H9 (cell line): ENCODE data around the gene PTPRR. TPM values are rescaled to one million over a fixed set of nuclear protein-coding genes. Genes with fewer than 3 reads are reported as not detected.

ENCODE experiments used
- DNase-seq: peaks from one replicate; pipeline ENCODE4 v3.0.0-alpha.2; 2017
- H2AFZ ChIP-seq: one replicate; pipeline ENCODE4 v1.6.1; 2013; ENCODE audit warnings: mild to moderate bottlenecking, low read length, control low read depth, moderate library complexity
- H2AK5ac ChIP-seq: 2 replicates; pipeline ENCODE4 v1.6.1; 2013; ENCODE audit warnings: low read length, control low read depth, mixed read lengths; ENCODE audit not compliant: insufficient read length
- H2BK120ac ChIP-seq: one replicate; pipeline ENCODE4 v1.6.1; 2013; ENCODE audit warnings: low read depth, mild to moderate bottlenecking, low read length, control low read depth, inconsistent platforms; ENCODE audit not compliant: poor library complexity, severe bottlenecking
- H2BK12ac ChIP-seq: 2 replicates; pipeline ENCODE4 v1.6.1; 2013; ENCODE audit warnings: low read length, control low read depth, mixed read lengths, low read depth; ENCODE audit not compliant: insufficient read length
- H2BK15ac ChIP-seq: 2 replicates; pipeline ENCODE4 v1.6.1; 2013; ENCODE audit warnings: low read depth, low read length, control low read depth
- H2BK20ac ChIP-seq: one replicate; pipeline ENCODE4 v1.6.1; 2013; ENCODE audit warnings: low read depth, mild to moderate bottlenecking, low read length, control low read depth, inconsistent platforms; ENCODE audit not compliant: poor library complexity, severe bottlenecking
- H2BK5ac ChIP-seq: 2 replicates; pipeline ENCODE4 v1.6.1; 2013; ENCODE audit warnings: low read length, control low read depth, mixed read lengths; ENCODE audit not compliant: insufficient read length
- H3K14ac ChIP-seq: 2 replicates; pipeline ENCODE4 v1.6.1; 2013; ENCODE audit warnings: low read length, control low read depth; ENCODE audit not compliant: insufficient read depth
- H3K18ac ChIP-seq: 2 replicates; pipeline ENCODE4 v1.6.1; 2013; ENCODE audit warnings: low read depth, mild to moderate bottlenecking, mixed read lengths, low read length, control low read depth; ENCODE audit not compliant: insufficient read length
- H3K23ac ChIP-seq: 2 replicates; pipeline ENCODE4 v1.6.1; 2013; ENCODE audit warnings: low read length, control low read depth, mixed read lengths, low read depth; ENCODE audit not compliant: insufficient read length
- H3K23me2 ChIP-seq: 2 replicates; pipeline ENCODE4 v1.6.1; 2013; ENCODE audit warnings: low read depth, mild to moderate bottlenecking, mixed read lengths, low read length, control low read depth; ENCODE audit not compliant: insufficient read length, poor library complexity, severe bottlenecking
- H3K27ac ChIP-seq: 2 replicates; pipeline ENCODE4 v1.5.1; 2013; ENCODE audit warnings: low read length, control low read depth, mixed read lengths, low read depth; ENCODE audit not compliant: insufficient read length
- H3K27me3 ChIP-seq: 2 replicates; pipeline ENCODE4 v1.6.1; 2013; ENCODE audit warnings: low read length, control low read depth, inconsistent platforms; ENCODE audit not compliant: insufficient read depth
- H3K4ac ChIP-seq: 2 replicates; pipeline ENCODE4 v1.6.1; 2013; ENCODE audit warnings: low read depth, mild to moderate bottlenecking, control low read depth, inconsistent platforms, low read length, moderate library complexity
- H3K4me1 ChIP-seq: 2 replicates; pipeline ENCODE4 v1.6.1; 2013; ENCODE audit warnings: low read length, control low read depth, inconsistent platforms; ENCODE audit not compliant: insufficient read depth
- H3K4me2 ChIP-seq: 2 replicates; pipeline ENCODE4 v1.6.1; 2013; ENCODE audit warnings: low read length, control low read depth, mixed read lengths; ENCODE audit not compliant: insufficient read length, insufficient read depth
- H3K56ac ChIP-seq: 2 replicates; pipeline ENCODE4 v1.6.1; 2013; ENCODE audit warnings: low read depth, mild to moderate bottlenecking, mixed read lengths, low read length, control low read depth; ENCODE audit not compliant: insufficient read length
- H3K79me1 ChIP-seq: 2 replicates; pipeline ENCODE4 v1.6.1; 2013; ENCODE audit warnings: low read depth, mild to moderate bottlenecking, moderate library complexity, low read length, control low read depth, inconsistent platforms; ENCODE audit not compliant: insufficient read depth, poor library complexity, severe bottlenecking
- H3K79me2 ChIP-seq: 2 replicates; pipeline ENCODE4 v1.6.1; 2013; ENCODE audit warnings: low read length, control low read depth, inconsistent platforms; ENCODE audit not compliant: insufficient read depth
- H3K9ac ChIP-seq: 2 replicates; pipeline ENCODE4 v1.6.1; 2013; ENCODE audit warnings: low read length, control low read depth, mixed read lengths; ENCODE audit not compliant: insufficient read length; ENCODE audit errors: extremely low read depth
- H3K9me3 ChIP-seq: one replicate; pipeline ENCODE4 v1.6.1; 2013; ENCODE audit warnings: low read depth, low read length, inconsistent platforms; ENCODE audit not compliant: control insufficient read depth
- H3T11ph ChIP-seq: one replicate; pipeline ENCODE4 v1.6.1; 2013; ENCODE audit warnings: mild to moderate bottlenecking, low read length, control low read depth, inconsistent platforms
- H4K20me1 ChIP-seq: one replicate; pipeline ENCODE4 v1.6.1; 2013; ENCODE audit not compliant: control insufficient read depth, insufficient read length, insufficient read depth
- H4K5ac ChIP-seq: 2 replicates; pipeline ENCODE4 v1.6.1; 2013; ENCODE audit warnings: low read depth, mild to moderate bottlenecking, mixed read lengths, low read length, control low read depth; ENCODE audit not compliant: insufficient read length
- H4K8ac ChIP-seq: replicated peaks from 2 replicates; pipeline ENCODE4 v1.6.1; 2013; ENCODE audit warnings: low read length, control low read depth, mixed read lengths, low read depth; ENCODE audit not compliant: insufficient read length
- H4K91ac ChIP-seq: 2 replicates; pipeline ENCODE4 v1.6.1; 2013; ENCODE audit warnings: low read depth, mild to moderate bottlenecking, moderate library complexity, mixed read lengths, low read length, control low read depth; ENCODE audit not compliant: insufficient read length
- H3K27ac Mint-ChIP-seq, 3 experiments: 2 replicates in 2 of 3; 3 replicates in 1 of 3; pipeline ENCODE4 v1.8.0; 2020 to 2021; ENCODE audit warnings: mixed read lengths in 3 of 3, mild to moderate bottlenecking in 1 of 3, moderate library complexity in 1 of 3
- H3K27me3 Mint-ChIP-seq: 2 replicates; pipeline ENCODE4 v1.8.0; 2021; ENCODE audit warnings: low read depth, mild to moderate bottlenecking, moderate library complexity, mixed read lengths
- H3K36me3 Mint-ChIP-seq, 3 experiments: 2 replicates in 2 of 3; 3 replicates in 1 of 3; pipeline ENCODE4 v1.8.0; 2020 to 2021; ENCODE audit warnings: low read depth in 3 of 3, mixed read lengths in 3 of 3; ENCODE audit not compliant: insufficient read depth in 1 of 3
- H3K4me1 Mint-ChIP-seq, 2 experiments: 2 replicates each; pipeline ENCODE4 v1.8.0; 2020; ENCODE audit warnings: mixed read lengths in 2 of 2
- H3K4me3 Mint-ChIP-seq, 2 experiments: 2 replicates in 1 of 2; 3 replicates in 1 of 2; pipeline ENCODE4 v1.8.0; 2020 to 2021; ENCODE audit warnings: mild to moderate bottlenecking in 2 of 2, mixed read lengths in 2 of 2, moderate library complexity in 1 of 2
- H3K9me3 Mint-ChIP-seq, 2 experiments: 2 replicates in 1 of 2; 3 replicates in 1 of 2; pipeline ENCODE4 v1.8.0; 2020; ENCODE audit warnings: mild to moderate bottlenecking in 2 of 2, mixed read lengths in 2 of 2, moderate library complexity in 1 of 2
- WGBS: extraction: QIAGEN DNeasy Blood & Tissue Kit; methylation state at CpG from one replicate; pipeline ENCODE4 v1.1.7; 2013; ENCODE audit warnings: missing lambda C conversion rate, low lambda C conversion rate, mixed read lengths; ENCODE audit not compliant: insufficient read length; ENCODE audit errors: extremely low coverage; 5-methylcytosine and 5-hydroxymethylcytosine counted together
- total RNA-seq: library from RNA; stranded (reverse); gene quantifications from 2 replicates; pipeline ENCODE4 v1.2.1, GENCODE V29; 2021
- TF ChIP-seq, protein P1 (sequence below): fragments of 200-600 bp; sonication (generic); conservative IDR thresholded peaks from 3 replicates; pipeline ENCODE4 v1.8.0; 2021; ENCODE audit warnings: antibody characterized with exemption, mild to moderate bottlenecking

Gene PTPRR
- total RNA-seq, 1 experiment from 2014 or later: 0.22 TPM

DNA sequence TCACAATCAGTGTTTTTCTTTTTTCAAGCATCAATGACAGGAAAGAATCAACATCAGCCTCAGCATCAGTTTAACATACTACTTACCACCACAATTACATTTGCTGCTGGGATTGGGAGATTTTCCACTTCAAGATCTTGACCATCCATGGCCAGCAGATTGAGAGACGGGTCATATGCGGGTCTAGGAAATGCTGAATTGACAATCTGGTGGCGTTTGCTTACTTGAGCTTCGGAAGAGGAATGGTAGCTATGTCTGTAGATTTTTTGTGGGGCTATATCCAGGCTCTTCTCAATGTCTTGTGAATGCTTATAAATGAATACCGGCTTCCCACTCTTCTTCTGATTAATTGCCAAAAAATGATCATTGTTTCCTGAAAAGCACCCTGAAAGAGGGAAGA lies 27.9 kb downstream of the PTPRR start:
- no peak overlapping the region for H2BK12ac ChIP-seq
- H3K9me3 Mint-ChIP-seq: peaks cover 0 to 4% of the 10 kb centered on the region in 2 experiments; a peak in 2 of 5 replicates
- H3K23me2 ChIP-seq: no peaks in the 10 kb centered on the region
- no peak overlapping the region for H3K56ac ChIP-seq
- no peak overlapping the region for H3K18ac ChIP-seq
- H4K5ac ChIP-seq: no peak overlapping the region
- no peaks in the 10 kb centered on the region for H3K79me2 ChIP-seq
- no peak overlapping the region for H4K8ac ChIP-seq
- no peaks in the 10 kb centered on the region for H3K27me3 Mint-ChIP-seq
- H3K4ac ChIP-seq: no peak overlapping the region
- no peaks in the 10 kb centered on the region for H3K27me3 ChIP-seq
- H2BK20ac ChIP-seq: no peak overlapping the region
- H2AFZ ChIP-seq: no peak overlapping the region
- H4K91ac ChIP-seq: no peak overlapping the region
- no peak overlapping the region for H2AK5ac ChIP-seq
- no peaks in the 10 kb centered on the region for H4K20me1 ChIP-seq
- H3K79me1 ChIP-seq: no peaks in the 10 kb centered on the region
- H3K36me3 Mint-ChIP-seq: no peaks in the 10 kb centered on the region; a peak in 1 of 7 replicates
- no peak overlapping the region for H3K27ac ChIP-seq
- WGBS: no CpG with 5 or more reads among the region's 5 CpGs
- no peak overlapping the region for H3T11ph ChIP-seq
- no peak overlapping the region for H3K4me2 ChIP-seq
- no peak overlapping the region for H3K4me3 Mint-ChIP-seq
- H3K9ac ChIP-seq: no peak overlapping the region
- H2BK5ac ChIP-seq: no peak overlapping the region
- no peak overlapping the region for H2BK120ac ChIP-seq
- H3K23ac ChIP-seq: no peak overlapping the region
- no peaks in the 10 kb centered on the region for H3K9me3 ChIP-seq
- H3K14ac ChIP-seq: no peak overlapping the region
- no peak overlapping the region for H3K27ac Mint-ChIP-seq
- H3K4me1 Mint-ChIP-seq: no peaks in the 10 kb centered on the region
- TF ChIP-seq, protein P1, sequence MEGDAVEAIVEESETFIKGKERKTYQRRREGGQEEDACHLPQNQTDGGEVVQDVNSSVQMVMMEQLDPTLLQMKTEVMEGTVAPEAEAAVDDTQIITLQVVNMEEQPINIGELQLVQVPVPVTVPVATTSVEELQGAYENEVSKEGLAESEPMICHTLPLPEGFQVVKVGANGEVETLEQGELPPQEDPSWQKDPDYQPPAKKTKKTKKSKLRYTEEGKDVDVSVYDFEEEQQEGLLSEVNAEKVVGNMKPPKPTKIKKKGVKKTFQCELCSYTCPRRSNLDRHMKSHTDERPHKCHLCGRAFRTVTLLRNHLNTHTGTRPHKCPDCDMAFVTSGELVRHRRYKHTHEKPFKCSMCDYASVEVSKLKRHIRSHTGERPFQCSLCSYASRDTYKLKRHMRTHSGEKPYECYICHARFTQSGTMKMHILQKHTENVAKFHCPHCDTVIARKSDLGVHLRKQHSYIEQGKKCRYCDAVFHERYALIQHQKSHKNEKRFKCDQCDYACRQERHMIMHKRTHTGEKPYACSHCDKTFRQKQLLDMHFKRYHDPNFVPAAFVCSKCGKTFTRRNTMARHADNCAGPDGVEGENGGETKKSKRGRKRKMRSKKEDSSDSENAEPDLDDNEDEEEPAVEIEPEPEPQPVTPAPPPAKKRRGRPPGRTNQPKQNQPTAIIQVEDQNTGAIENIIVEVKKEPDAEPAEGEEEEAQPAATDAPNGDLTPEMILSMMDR: no peak
- DNase-seq: no peak
- no peaks in the 10 kb centered on the region for H3K4me1 ChIP-seq
- no peak overlapping the region for H2BK15ac ChIP-seq
